IMR-90 (cell line): ENCODE measurements around the gene TRIM28. TPM values are rescaled to one million over a fixed set of nuclear protein-coding genes. Genes with fewer than 3 reads are reported as not detected.

ENCODE experiments used
- ATAC-seq: fragments of 200-7000 bp; cut with Tn5 transposase; 2 replicates; pipeline ENCODE4 v1.9.1; 2020; ENCODE audit warnings: low read depth, mild to moderate bottlenecking, moderate library complexity
- BruUV-seq: library from RNA; stranded (reverse); fragments of 400-500 nt; replicated peaks from 2 replicates; lab custom pipeline; 2021; lab: Mats Ljungman, UMichigan
- CTCF ChIA-PET: fragments of 300-600 bp; formaldehyde crosslinking; extraction: SDS; loops from one replicate; lab custom pipeline; 2021; ENCODE audit warnings: antibody characterized with exemption; lab: Yijun Ruan, JAX
- POLR2A ChIA-PET: fragments of 300-600 bp; sonication (Branson Sonifier 250); formaldehyde crosslinking; loops from one replicate; lab custom pipeline; 2022; ENCODE audit warnings: antibody characterized with exemption; ENCODE audit not compliant: unreplicated experiment; lab: Charles Lee
- DNase-seq: peaks from one replicate; pipeline ENCODE4 v3.0.0; 2013
- H2AFZ ChIP-seq: replicated peaks from 2 replicates; pipeline ENCODE3; 2013; ENCODE audit warnings: low read length, mild to moderate bottlenecking; ENCODE audit not compliant: poor library complexity
- H2AK5ac ChIP-seq: 2 replicates; pipeline ENCODE4 v1.6.1; 2013; ENCODE audit warnings: low read depth, low read length, inconsistent platforms
- H2AK9ac ChIP-seq: replicated peaks from 2 replicates; pipeline ENCODE3; 2013; ENCODE audit warnings: mild to moderate bottlenecking, low read depth, low read length, moderate library complexity; ENCODE audit not compliant: poor library complexity
- H2BK120ac ChIP-seq: 2 replicates; pipeline ENCODE4 v1.6.1; 2013; ENCODE audit warnings: low read depth, low read length, inconsistent platforms
- H2BK15ac ChIP-seq: 3 replicates; pipeline ENCODE4 v1.6.1; 2013; ENCODE audit warnings: low read depth, low read length, inconsistent platforms
- H2BK20ac ChIP-seq: 2 replicates; pipeline ENCODE4 v1.6.1; 2013; ENCODE audit warnings: low read depth, mild to moderate bottlenecking, inconsistent platforms, low read length, moderate library complexity
- H2BK5ac ChIP-seq: 2 replicates; pipeline ENCODE4 v1.6.1; 2013; ENCODE audit warnings: mild to moderate bottlenecking, low read depth, low read length, inconsistent platforms; ENCODE audit not compliant: poor library complexity, severe bottlenecking
- H3K14ac ChIP-seq: replicated peaks from 2 replicates; pipeline ENCODE4 v1.6.1; 2013; ENCODE audit warnings: low read depth, low read length, inconsistent platforms
- H3K18ac ChIP-seq: 2 replicates; pipeline ENCODE4 v1.6.1; 2013; ENCODE audit warnings: low read depth, low read length, control low read depth
- H3K23ac ChIP-seq: 2 replicates; pipeline ENCODE4 v1.6.1; 2013; ENCODE audit warnings: low read depth, low read length, inconsistent platforms
- H3K27ac ChIP-seq: 2 replicates; pipeline ENCODE4 v1.5.1; 2013; ENCODE audit warnings: mild to moderate bottlenecking, control low read depth, low read length; ENCODE audit not compliant: insufficient read depth
- H3K27me3 ChIP-seq: 2 replicates; pipeline ENCODE4 v1.6.1; 2013; ENCODE audit warnings: low read length; ENCODE audit not compliant: control insufficient read depth, insufficient read depth
- H3K36me3 ChIP-seq: 2 replicates; pipeline ENCODE4 v1.6.1; 2013; ENCODE audit warnings: low read length, mixed read lengths; ENCODE audit not compliant: control insufficient read depth, insufficient read depth
- H3K4ac ChIP-seq: 2 replicates; pipeline ENCODE4 v1.6.1; 2013; ENCODE audit warnings: low read depth, low read length, inconsistent platforms
- H3K4me1 ChIP-seq: 2 replicates; pipeline ENCODE4 v1.6.1; 2013; ENCODE audit warnings: low read length, mixed read lengths; ENCODE audit not compliant: control insufficient read depth, insufficient read depth
- H3K4me2 ChIP-seq: 2 replicates; pipeline ENCODE4 v1.6.1; 2013; ENCODE audit warnings: low read depth, mild to moderate bottlenecking, control low read depth, low read length, moderate library complexity
- H3K4me3 ChIP-seq: 2 replicates; pipeline ENCODE4 v1.5.1; 2013; ENCODE audit warnings: low read depth, mild to moderate bottlenecking, control low read depth, low read length, moderate library complexity; ENCODE audit not compliant: insufficient read depth
- H3K56ac ChIP-seq: 2 replicates; pipeline ENCODE4 v1.6.1; 2013; ENCODE audit warnings: low read length, inconsistent platforms; ENCODE audit not compliant: insufficient read depth; ENCODE audit errors: extremely low read depth
- H3K79me1 ChIP-seq, 2 experiments: 2 replicates each; pipeline ENCODE4 v1.6.1; 2013; ENCODE audit warnings: low read length in 2 of 2, inconsistent platforms in 1 of 2, low read depth in 1 of 2
- H3K9ac ChIP-seq: 2 replicates; pipeline ENCODE4 v1.6.1; 2013; ENCODE audit warnings: low read depth, low read length, control low read depth
- H3K9me1 ChIP-seq: 2 replicates; pipeline ENCODE4 v1.6.1; 2013; ENCODE audit warnings: low read length, inconsistent platforms; ENCODE audit not compliant: insufficient read depth
- H3K9me3 ChIP-seq: 2 replicates; pipeline ENCODE4 v1.6.1; 2013; ENCODE audit warnings: low read length; ENCODE audit not compliant: control insufficient read depth, insufficient read depth
- H4K20me1 ChIP-seq: 2 replicates; pipeline ENCODE4 v1.6.1; 2013; ENCODE audit warnings: low read length, inconsistent platforms; ENCODE audit not compliant: insufficient read depth
- H4K5ac ChIP-seq: 2 replicates; pipeline ENCODE4 v1.6.1; 2013; ENCODE audit warnings: mild to moderate bottlenecking, low read depth, low read length, control low read depth
- H4K8ac ChIP-seq, 2 experiments: 2 replicates each; pipeline ENCODE4 v1.6.1; 2013; ENCODE audit warnings: low read depth in 2 of 2, low read length in 2 of 2, control low read depth in 1 of 2, inconsistent platforms in 1 of 2
- H4K91ac ChIP-seq: 2 replicates; pipeline ENCODE4 v1.6.1; 2013; ENCODE audit warnings: low read depth, low read length, inconsistent platforms; ENCODE audit not compliant: insufficient read depth
- BHLHE40 ChIP-seq: fragments of 150-350 bp; IDR thresholded peaks from 2 replicates; pipeline ENCODE4 v1.6.1; 2016; ENCODE audit warnings: mild to moderate bottlenecking, low read depth, low read length
- CHD1 ChIP-seq: IDR thresholded peaks from 2 replicates; pipeline ENCODE4 v1.6.1; 2012; ENCODE audit warnings: low read depth, low read length, improper control_type of control experiment
- FOS ChIP-seq: fragments of 150-350 bp; IDR thresholded peaks from 2 replicates; pipeline ENCODE4 v1.6.1; 2016; ENCODE audit warnings: low read depth, low read length
- MAZ ChIP-seq: IDR thresholded peaks from 2 replicates; pipeline ENCODE4 v1.6.1; 2012; ENCODE audit warnings: low read depth, mild to moderate bottlenecking, low read length, improper control_type of control experiment, moderate library complexity, borderline replicate concordance
- POLR2A ChIP-seq: IDR thresholded peaks from 2 replicates; pipeline ENCODE4 v1.6.1; 2012; ENCODE audit warnings: mild to moderate bottlenecking, low read depth, low read length
- RAD21 ChIP-seq: IDR thresholded peaks from 2 replicates; pipeline ENCODE4 v1.6.1; 2012; ENCODE audit warnings: low read length, improper control_type of control experiment
- RCOR1 ChIP-seq: IDR thresholded peaks from 2 replicates; pipeline ENCODE4 v1.6.1; 2012; ENCODE audit warnings: mild to moderate bottlenecking, low read length, improper control_type of control experiment; ENCODE audit not compliant: insufficient replicate concordance
- RFX5 ChIP-seq: IDR thresholded peaks from 2 replicates; pipeline ENCODE4 v1.8.0; 2012; ENCODE audit warnings: low read depth, mild to moderate bottlenecking, low read length, moderate library complexity
- SMC3 ChIP-seq: fragments of 150-350 bp; IDR thresholded peaks from 2 replicates; pipeline ENCODE4 v1.6.1; 2016; ENCODE audit warnings: low read depth, mild to moderate bottlenecking, antibody characterized with exemption, low read length, moderate library complexity
- WGBS, 2 experiments: methylation state at CpG; one replicate each; pipeline versions ENCODE4 v1.1.5 to v1.1.7; 2013; ENCODE audit warnings: missing lambda C conversion rate in 2 of 2; ENCODE audit not compliant: insufficient read length in 1 of 2; ENCODE audit errors: extremely low coverage in 2 of 2; 5-methylcytosine and 5-hydroxymethylcytosine counted together
- dilution Hi-C: fragments of 300-500 bp; cut with HindIII; formaldehyde crosslinking; loops from one replicate; pipeline ENCODE4 v1.14.3; 2018; ENCODE audit warnings: low sequenced_read_pairs; ENCODE audit not compliant: unreplicated experiment
- in situ Hi-C: fragments of 300-500 bp; cut with MboI; formaldehyde crosslinking; loops from 3 replicates; pipeline ENCODE4 v1.14.3; 2019; ENCODE audit warnings: low sequenced_read_pairs, inconsistent platforms, mixed read lengths
- intact Hi-C: fragments of 100-400 bp; cut with micrococcal nuclease; formaldehyde crosslinking; loops from 2 replicates; pipeline ENCODE4 v1.10.0; 2022
- polyA plus RNA-seq, 3 experiments: library from polyadenylated mRNA; depleted of rRNA; stranded (reverse); fragments of >200 nt; gene quantifications; 2 replicates each; pipeline ENCODE4 v1.2.3, GENCODE V29; 2012; ENCODE audit warnings: low replicate concordance in 1 of 3
- total RNA-seq: library from RNA; depleted of rRNA; stranded (reverse); fragments of >200 nt; gene quantifications from 2 replicates; pipeline ENCODE4 v1.2.3, GENCODE V29; 2012
- TF ChIP-seq, protein P1 (sequence below): conservative IDR thresholded peaks from 2 replicates; pipeline ENCODE4 v1.5.1; 2012; ENCODE audit warnings: mild to moderate bottlenecking, low read depth, low read length, improper control_type of control experiment

Gene TRIM28
- total and polyA plus RNA-seq, 2 of the 4 experiments (the other 2 are of a cell fraction): 349 to 465 TPM

DNA sequence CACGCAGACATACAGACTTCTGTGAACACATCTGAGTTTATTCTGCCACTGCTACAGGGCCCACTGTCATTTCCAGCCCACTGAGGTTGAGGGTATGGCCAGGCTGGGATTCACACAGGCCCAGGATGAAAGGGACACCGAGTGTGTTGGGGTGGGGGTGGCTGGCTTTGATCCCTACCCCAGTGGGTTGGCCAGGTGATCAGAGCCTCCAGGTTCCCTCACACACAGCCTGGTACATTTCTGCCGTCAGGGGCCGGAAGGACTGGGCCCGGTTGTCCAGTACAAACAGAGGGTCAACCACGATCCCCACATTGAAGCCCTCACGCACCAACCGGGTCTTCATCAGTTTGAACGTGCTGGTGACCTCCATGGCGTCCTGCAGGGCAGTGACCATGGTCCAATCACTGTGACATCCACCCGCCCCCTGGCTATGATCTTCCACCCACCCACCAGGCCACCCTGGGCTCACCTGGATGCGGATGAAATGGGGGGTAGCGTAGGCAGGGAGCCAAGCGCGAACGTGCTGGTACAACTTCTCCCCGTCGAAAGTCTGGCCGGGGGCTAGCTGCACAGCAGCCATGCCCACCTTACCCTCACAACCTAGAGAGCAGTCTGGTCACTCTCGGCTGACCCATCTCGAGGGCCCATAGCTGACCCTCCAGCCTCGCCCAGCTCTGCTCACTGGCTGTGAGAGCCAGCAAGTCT, 45.4 kb upstream of the TRIM28 start:
- Histone ChIP-seq H2BK20ac (no peak overlapping the region), H3K4me3 (peak overlapping the region; percentile 53), H3K23ac (no peak overlapping the region), H2BK15ac (no peak overlapping the region), H3K4me2 (peak overlapping the region; percentile 90), H3K4ac (peak overlapping the region; percentile 53; the same call in 1 of the 2 replicates), H3K4me1 (peaks cover 4% of the 10 kb centered on the region; the same call in 1 of the 2 replicates), H4K20me1 (no peaks in the 10 kb centered on the region), H3K9me3 (no peaks in the 10 kb centered on the region), H3K9me1 (peaks cover 14% of the 10 kb centered on the region), H2BK120ac (no peak overlapping the region), H2AK5ac (peak overlapping the region; percentile 14; the same call in 1 of the 2 replicates), H3K27ac (no peak overlapping the region; the same call in 1 of the 2 replicates), H4K91ac (peak overlapping the region; percentile 4; the same call in 1 of the 2 replicates), H3K14ac (no peak overlapping the region), H3K79me1 (peaks cover 6 to 11% of the 10 kb centered on the region in 2 experiments), H3K56ac (no peak overlapping the region), H3K9ac (0 out of 2 replicates have a peak overlapping the region, but pooled peaks have one; percentile 15), H4K5ac (peak overlapping the region; percentile 46), H2AK9ac (peak overlapping the region; percentile 71), H4K8ac (peak overlapping the region; percentile 87 to 99), H2AFZ (peak overlapping the region; percentile 87), H3K36me3 (no peaks in the 10 kb centered on the region), H3K18ac (no peak overlapping the region), H3K27me3 (no peaks in the 10 kb centered on the region), H2BK5ac (no peak overlapping the region)
- in situ Hi-C loops: no loop called here
- 58% methylated on average over 2 of the region's 22 CpGs; no CpG with 5 or more reads in 1 of the 2 experiments for WGBS, 2 experiments
- POLR2A ChIA-PET: no interaction called here
- dilution Hi-C loops: no loop called here
- TF ChIP-seq POLR2A: no peak
- no peak for TF ChIP-seq RCOR1
- TF ChIP-seq, protein P1, sequence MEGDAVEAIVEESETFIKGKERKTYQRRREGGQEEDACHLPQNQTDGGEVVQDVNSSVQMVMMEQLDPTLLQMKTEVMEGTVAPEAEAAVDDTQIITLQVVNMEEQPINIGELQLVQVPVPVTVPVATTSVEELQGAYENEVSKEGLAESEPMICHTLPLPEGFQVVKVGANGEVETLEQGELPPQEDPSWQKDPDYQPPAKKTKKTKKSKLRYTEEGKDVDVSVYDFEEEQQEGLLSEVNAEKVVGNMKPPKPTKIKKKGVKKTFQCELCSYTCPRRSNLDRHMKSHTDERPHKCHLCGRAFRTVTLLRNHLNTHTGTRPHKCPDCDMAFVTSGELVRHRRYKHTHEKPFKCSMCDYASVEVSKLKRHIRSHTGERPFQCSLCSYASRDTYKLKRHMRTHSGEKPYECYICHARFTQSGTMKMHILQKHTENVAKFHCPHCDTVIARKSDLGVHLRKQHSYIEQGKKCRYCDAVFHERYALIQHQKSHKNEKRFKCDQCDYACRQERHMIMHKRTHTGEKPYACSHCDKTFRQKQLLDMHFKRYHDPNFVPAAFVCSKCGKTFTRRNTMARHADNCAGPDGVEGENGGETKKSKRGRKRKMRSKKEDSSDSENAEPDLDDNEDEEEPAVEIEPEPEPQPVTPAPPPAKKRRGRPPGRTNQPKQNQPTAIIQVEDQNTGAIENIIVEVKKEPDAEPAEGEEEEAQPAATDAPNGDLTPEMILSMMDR: no peak
- TF ChIP-seq SMC3: no peak
- TF ChIP-seq RAD21: no peak
- no peak for TF ChIP-seq RFX5
- no peak for TF ChIP-seq FOS
- TF ChIP-seq BHLHE40: no peak
- no peak for TF ChIP-seq CHD1
- no peak for TF ChIP-seq MAZ
- CTCF ChIA-PET: no interaction called here
- BruUV-seq: no TSS peak
- intact Hi-C loops: loop anchor here (1.0 kb wide), 2 partner anchors 21 to 111 kb away; partner anchors contain the start of genes RPS5 and ZBTB45
- ATAC-seq (no peak), DNase-seq (no peak)
